Stimulated activated CD4-positive, alpha-beta T cell treated with anti-CD3 and anti-CD28 coated beads, Interleukin-1b, Interleukin-23, amount 100 ng/mL, for 4 hours (primary cell): ENCODE data around the gene PDIA4.
"Not testable (repeated sequence)": the region's sequence is repeated elsewhere in the genome, so short reads cannot be mapped to it uniquely, and the experiment has no call there.

Experiments
- DNase-seq, 2 donors: peaks; one replicate each; pipeline ENCODE4 v3.0.0-alpha.2; 2020; ENCODE audit warnings: low read depth in 2 of 2

PDIA4 gene

GRCh38 chr7:149031353-149031910 is 3.1 kb upstream of the PDIA4 start:
- DNase-seq, result no peak

GRCh38 chr7:149030439-149030838 is 2.1 kb upstream of the PDIA4 start:
- DNase-seq, result not testable (repeated sequence)

DNA sequence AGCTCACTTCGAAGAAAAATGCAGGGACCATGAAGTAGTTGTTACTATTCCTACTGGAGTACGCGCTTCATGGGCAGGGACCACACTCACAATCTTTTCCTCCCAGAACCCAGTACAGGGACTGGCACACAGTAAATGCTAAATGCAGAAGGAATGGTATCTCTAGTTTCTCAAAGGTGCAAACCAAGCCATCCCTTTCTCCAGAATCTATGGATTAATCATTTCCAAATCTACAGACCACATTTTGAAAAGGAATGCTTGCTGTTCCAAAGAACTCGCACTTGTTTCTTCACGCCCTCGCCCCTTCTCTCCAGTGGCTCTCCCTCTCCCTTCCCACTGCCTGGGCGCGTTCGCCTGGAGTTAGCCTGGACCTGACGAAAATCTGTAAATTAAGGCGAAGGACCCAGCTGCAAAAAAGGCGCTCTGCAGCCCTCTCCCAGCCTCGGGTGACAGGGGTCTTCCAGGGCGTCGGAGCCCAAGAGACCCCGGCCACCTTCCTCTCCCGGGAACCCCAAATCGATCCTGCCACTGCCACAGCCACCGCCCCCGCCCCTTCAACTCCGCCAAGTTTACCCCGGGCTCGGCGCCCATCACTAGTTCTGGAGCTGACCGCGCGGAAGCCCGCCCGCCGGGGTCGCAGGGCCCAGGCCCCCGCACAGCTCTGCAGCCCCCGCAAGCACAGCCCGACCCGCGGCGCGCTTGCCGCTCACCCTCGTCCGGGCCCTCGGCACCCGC is 527 bp downstream of the PDIA4 start:
- no peak for DNase-seq

GRCh38 chr7:149027055-149027454 is 1.2 kb downstream of the PDIA4 start:
- no peak for DNase-seq

DNA sequence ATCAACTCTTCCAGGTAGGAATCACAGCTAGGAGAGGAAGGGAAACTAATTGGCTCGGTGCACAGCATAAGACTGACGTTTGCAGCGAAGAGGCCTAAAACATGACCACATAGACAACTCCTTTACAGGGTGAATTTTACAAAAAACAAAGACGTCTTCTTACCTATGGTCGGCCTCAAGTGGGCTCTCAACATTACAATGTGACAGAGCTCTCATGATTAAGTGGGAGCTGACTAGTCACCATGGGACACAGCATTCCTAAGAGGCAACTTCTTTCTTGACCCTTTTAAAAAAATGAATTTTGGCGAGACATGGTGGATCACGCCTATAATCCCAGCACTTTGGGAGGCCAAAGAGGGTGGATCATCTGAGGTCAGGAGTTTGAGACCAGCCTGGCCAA is 4.6 kb downstream of the PDIA4 start:
- no peak for DNase-seq

GRCh38 chr7:149022756-149023360 is 5.4 kb downstream of the PDIA4 start:
- no peak for DNase-seq

- DNase-seq, result no peak
These were observed 6.6 kb downstream of the PDIA4 start for GRCh38 chr7:149021725-149022062.

DNA sequence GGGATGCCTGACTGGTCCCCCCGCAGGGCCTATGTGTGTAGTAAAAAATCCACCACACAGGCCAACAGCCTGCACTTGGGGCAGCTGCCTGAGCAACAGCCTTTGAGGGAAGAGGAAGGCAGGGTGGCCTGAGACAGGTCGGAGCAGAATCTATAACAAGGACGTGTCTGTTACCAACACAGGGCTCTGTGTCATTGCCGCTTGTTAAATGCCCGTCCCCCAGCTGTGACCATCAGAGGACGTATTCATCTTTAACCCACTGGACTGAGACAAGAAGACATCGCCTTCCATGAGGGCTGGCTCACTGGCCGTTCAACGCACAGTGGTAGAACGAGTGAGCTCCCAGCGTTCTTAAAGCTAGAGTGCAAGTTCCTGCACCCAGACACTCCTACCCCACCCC is 7.8 kb downstream of the PDIA4 start:
- DNase-seq, result no peak

- DNase-seq, result no peak
These were observed 11.4 kb downstream of the PDIA4 start for GRCh38 chr7:149016876-149017275.

DNA sequence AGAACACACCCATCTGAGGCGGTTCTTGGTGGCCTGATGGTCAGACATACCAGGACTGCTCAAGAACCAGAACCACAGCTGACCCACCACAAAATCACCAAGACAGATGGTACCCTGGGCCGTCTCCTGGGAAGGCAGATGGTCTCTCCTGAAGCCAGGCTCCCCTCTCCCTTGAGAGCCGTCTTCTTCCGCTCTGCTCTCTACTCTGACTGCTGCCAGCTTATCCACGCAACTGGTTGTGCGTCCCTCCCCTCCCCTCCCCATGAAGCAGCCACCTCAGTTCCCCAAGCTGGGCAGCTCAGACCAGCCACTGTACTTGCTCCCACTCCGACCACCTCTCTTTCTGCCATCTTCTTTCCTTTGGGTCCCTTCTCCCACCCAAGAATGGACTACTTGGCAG is 14.0 kb downstream of the PDIA4 start:
- no peak for DNase-seq

DNA sequence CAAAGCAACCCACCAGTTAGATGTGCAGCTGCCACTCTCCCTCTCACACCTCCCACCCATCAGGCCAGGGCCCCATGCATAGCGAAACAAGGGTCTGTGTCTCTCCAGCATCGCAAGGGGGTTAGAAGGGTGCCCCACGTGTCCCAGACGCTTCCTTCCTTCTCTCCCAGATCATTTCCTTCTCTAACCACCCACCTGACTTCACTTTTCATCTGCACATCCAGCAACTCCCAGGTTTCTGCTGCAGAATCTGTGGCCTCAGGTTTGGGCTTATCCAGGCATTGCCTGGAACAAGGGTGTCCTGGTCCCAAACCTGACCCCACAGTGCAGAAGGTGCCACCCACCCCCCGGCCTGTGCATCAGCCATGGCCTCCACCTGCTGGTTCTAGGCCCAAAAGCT is 14.4 kb downstream of the PDIA4 start:
- no peak for DNase-seq

DNA sequence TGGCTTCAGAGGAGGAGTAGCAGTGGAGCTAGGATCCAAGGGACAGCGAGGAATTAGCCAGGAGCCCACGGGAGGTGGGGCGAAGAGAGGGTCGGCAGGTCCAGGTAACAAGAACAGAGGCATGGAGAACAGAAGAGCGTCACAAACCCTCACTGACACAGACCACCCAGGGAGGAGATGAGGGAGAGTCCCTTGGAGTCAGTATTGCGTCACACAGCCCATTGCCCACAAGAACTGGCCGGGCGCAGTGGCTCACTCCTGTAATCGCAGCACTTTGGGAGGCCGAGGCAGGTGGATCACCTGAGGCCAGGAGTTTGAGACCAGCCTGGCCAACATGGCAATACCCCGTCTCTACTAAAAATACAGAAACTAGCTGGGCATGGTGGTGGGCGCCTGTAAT is 15.6 kb downstream of the PDIA4 start:
- not testable (repeated sequence) for DNase-seq

- DNase-seq, result no peak
These were observed 16.8 kb downstream of the PDIA4 start for GRCh38 chr7:149011491-149011890.

GRCh38 chr7:149010451-149010850 is 17.9 kb downstream of the PDIA4 start:
- DNase-seq, result no peak

- DNase-seq, result no peak
These were observed 18.8 kb downstream of the PDIA4 start for GRCh38 chr7:149009527-149009926.

DNA sequence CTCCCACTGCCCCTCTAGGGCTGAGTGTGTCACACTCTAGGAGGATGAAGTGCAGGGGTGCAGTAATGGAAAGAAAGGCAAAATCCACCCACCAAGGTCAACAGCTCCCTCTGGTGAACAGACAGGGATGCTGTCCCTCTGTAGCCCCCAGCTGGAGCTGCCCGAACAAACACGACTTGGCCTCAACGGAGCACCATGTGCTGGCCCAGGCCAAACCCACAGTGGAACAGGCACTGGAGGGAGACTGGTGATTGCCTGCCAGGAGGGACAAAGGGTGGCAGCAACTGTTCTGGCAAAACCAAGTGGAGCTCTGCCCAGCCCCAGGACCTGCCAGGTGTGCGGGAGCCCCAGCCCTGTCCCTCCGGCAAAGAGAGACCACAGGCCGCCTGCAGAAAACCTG is 20.7 kb downstream of the PDIA4 start:
- no peak for DNase-seq

GRCh38 chr7:149007146-149007545 is 21.2 kb downstream of the PDIA4 start:
- no peak for DNase-seq

DNA sequence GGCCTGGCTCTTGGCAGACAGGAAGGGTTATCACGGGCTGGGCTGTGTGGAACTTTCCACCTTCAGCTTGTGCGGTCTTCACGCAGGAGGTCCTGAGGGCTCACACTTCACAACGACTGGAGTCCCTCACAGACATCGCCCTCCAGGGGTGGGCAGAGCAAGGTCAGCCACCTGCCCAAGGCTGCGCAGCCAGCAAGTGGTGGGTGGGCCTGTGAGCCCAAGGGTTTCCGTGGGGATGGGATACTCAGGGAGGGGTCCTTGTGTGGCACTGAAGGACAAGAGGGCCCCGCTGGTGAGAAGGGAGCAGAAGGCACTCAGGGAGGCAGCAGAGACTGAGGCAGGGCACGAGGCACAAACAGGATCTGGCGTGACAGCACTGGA is 22.0 kb downstream of the PDIA4 start:
- DNase-seq, result no peak

DNA sequence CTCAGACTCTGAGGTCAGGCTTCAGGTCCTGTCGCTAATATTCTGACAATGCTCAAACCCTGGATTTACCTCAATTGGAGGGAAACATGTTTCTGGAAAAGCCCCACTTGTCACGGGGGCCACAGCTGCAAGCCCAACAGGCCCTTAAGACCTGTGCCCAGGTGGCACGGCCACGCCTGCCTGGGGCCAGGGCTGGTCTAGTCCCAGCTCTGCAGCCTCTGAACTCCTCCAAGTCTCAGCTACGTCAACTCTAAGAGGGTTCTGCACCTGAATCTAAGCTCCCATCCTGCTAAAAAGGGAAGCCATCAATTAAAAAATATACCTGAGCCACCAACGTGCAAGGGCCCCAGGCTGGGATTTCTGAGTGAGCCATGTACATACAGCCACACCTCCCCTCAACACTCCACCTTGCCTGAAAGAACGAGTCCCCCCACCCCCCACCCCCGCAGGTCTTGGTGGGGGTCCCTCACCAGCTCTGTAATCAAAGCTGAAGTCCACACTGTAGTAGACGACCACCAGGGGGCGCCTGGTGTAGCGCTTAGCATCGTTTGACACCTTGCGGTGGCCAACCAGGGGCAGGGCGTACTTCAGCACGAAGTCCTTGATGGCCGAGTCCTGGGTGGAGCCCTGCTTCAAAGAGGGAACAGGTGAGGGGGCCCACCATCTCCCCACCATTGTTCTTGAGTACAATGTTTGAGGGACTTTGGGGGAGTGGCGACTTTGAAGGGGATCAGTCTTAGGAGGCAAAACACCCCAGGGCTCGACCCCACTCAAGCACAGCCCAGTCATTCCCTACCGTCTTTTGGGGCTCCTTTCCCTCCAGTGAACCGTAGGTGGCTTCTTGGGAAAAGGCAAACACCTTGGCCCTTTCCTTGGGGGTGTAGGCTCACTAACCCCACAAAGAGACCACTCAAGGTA is 22.6 kb downstream of the PDIA4 start:
- peak; percentile 81 for DNase-seq

DNA sequence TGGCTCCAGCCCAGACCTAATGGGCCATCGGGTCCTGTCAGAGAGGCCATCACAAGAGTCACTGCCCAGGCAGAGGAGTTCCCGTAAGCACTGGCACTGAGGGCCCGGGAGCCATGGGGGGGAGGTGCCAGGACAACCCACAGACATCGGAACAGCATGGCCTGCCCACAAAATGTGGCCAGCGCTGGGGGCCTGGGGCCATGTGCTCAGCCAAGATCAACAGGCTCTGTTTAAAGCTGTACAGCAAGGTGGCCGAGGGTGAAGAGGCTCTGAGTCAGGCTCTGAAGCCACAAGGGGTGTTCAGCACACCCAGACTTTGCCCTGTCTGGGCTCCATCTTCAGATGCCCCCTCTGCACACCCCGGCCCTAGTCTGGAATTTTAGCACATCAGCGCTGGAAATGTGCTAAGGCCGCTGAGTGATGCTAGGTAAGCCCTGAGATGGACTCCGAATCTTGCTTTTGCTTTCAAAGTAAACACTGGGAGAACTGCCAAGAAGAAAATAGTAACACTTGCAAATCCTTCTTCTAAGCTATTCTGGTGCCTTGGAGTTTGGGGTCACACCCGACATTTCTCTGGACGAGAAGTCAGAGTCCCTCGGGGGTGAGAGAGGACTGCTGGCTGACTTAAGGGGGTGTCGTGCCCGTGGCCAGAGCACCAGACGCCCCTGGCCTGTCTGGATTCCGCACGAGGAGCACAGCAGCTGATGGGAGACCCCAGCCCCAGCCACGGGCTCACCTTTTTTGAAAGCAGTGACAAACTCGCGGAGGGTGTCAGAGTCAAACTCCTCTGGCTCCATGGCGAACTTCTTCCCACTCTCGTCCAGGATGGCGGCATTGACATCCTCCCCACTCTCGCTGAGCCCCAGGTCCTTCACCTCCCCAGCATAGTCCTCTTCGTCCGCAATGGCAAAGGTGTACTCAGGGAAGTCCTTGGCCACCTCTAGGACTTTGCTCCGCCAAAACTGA is 23.6 kb downstream of the PDIA4 start:
- no peak for DNase-seq

- DNase-seq, result no peak
These were observed 24.6 kb downstream of the PDIA4 start for GRCh38 chr7:149003560-149004305.
